HG02884 (cell line): ENCODE data around the gene FGF4.
"Not testable (repeated sequence)": the region's sequence is repeated elsewhere in the genome, so short reads cannot be mapped to it uniquely, and the experiment has no call there.

Experiments used
- ATAC-seq: cut with Tn5 transposase; IDR thresholded peaks from one replicate; pipeline ENCODE4 v1.9.1; 2021; ENCODE audit warnings: mild to moderate bottlenecking, moderate library complexity; ENCODE audit not compliant: unreplicated experiment

Gene FGF4

DNA sequence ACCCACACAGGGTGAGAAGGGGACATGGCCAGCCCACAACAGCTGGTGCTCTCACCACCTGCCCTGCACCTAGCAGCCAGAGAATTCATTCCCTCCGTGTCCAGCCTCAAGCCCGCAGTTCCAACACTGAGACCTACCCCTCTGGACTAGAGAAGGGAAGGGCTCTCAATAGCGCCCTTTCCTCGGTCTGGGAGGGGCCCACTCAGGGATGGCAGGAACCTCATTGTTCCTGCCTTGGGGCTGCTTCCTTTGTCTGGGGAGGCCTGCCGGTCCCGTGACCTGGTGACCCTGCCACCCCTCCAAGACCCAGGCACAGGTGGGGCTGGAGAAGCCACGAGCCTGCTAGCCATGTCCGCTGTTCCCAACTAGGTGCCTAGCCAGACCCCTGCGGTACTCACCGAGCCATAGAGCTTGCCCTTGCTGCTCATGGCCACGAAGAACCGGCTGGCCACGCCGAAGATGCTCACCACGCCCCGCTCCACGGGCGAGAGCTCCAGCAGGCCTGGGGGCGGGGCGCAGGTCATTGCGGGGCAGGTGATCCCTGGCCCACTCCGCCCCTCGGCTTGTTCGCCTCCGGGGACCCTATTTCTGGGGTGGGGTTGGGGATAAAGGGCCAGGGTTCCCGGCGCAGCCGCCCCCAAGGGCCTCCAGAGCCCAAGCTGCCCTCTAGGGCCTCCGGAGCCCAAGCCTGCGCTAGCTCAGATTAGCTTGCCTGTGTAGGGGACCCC, 1.4 kb downstream of the FGF4 start:
- ATAC-seq: no peak

DNA sequence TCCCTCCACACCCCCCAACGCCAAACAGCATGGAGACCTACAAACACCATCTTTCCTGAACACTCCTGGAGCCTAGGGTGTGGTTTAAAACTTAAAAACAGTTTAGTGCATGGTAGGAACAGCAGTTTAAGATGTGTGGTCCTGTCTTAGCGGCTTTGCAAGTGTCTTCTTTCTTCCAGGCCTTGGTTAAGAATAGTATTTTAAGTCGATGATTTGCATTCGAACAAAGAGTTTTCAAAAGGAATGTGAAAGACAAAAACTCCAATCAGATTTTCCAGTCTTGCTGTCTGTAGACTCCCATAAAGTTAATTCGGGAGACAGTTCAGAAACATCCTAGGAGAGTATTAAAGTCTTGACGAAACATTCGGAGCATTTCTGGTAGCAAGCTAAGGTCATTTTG, 3.7 kb downstream of the FGF4 start:
- no peak for ATAC-seq

DNA sequence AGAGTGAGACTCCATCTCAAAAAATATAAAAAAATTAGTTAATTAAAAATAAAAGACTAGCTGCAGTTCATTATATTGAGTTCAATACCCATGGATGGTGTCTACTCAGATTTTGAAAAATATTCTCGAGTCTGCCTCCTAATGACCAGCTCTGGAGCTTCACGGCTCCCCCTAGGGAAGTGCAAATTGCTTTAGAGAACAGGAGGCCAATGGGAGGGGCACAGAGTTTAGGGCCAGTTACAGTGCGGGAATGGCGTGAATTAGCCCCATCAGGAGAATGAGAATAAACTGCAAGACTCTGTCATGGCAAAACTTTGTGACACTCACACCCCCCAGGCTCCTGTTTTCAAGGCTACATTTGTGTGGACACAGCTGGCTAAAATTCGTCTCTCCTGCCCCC, 4.6 kb downstream of the FGF4 start:
- ATAC-seq: no peak

DNA sequence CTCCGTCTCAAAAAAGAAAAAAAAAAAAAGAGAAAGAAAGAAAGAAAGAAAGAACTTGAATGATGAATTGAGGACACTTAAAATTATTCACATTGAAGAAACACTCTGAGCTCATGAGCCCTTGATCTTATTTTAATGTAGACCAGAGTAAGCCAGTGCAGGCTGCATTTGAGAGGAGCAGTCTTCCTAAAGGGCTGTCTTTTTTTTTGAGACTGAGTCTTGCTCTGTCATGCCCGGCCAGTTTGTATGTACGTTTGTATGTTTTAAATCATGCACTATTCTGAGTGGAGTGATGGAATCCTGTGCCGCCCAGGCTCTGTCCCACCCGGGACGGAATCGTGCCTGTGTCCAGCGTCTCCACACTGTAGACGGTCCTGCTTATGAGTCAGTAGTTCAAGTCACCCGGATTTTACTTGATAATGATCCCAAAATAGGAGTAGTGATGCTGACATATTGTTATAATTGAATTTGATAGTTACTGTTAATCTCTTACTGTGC, 9.6 kb downstream of the FGF4 start:
- no peak for ATAC-seq

DNA sequence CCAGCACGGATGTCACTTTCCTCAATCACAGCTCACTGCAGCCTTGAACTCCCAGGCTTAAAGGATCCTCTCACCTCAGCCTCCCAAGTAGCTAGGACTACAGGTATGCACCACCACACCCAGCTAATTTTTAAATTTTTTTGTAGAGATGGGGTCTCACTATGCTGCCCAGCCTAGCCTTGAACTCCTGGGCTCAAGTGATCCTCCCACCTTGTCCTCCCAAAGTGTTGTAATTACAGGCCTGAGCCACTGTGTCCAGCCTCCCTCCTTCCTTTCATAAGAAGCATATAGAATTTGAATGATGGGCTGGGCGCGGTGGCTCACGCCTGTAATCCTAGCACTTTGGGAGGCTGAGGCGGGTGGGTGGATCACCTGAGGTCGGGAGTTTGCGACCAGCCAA, 10.2 kb downstream of the FGF4 start:
- not testable (repeated sequence) for ATAC-seq

DNA sequence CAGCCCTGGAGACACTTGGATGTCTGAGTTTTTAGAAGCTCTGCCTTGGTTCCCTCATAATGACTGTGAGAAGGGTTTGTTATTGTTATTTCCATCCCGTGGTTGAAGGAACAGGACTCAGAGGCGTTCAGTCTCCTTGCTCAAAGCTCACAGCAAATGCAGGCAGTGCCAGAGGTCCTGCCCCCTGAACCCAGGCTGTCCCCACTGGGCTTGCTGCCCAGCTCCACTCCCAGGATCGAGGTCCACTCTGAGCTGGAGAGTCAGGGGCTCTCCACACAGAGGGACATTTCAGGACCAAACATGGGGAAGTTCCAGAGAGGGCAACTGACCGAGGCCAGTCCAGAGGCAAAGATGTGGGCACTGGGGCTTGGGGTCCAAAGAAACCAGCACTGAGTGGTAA, 14.8 kb downstream of the FGF4 start:
- no peak for ATAC-seq

DNA sequence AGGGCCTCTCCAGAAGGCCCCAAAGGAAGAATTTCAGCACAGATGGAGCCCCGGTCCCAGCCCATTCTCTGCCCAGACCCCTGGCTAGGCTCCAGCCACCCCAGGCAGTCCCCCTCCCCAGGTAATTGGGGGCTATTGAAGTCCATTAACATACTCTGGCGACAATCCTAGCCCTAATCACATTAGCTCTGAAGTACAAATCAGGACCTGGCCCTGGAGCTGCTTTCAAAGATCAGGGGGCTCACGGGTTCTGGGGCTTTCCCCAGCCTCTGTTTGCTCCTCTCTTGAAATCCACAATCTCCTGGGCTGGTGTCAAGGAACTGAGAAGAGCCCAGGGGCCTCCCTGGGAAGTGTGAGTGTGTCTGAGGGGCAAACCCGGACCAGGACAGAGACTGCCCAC, 22.3 kb downstream of the FGF4 start:
- no peak for ATAC-seq

DNA sequence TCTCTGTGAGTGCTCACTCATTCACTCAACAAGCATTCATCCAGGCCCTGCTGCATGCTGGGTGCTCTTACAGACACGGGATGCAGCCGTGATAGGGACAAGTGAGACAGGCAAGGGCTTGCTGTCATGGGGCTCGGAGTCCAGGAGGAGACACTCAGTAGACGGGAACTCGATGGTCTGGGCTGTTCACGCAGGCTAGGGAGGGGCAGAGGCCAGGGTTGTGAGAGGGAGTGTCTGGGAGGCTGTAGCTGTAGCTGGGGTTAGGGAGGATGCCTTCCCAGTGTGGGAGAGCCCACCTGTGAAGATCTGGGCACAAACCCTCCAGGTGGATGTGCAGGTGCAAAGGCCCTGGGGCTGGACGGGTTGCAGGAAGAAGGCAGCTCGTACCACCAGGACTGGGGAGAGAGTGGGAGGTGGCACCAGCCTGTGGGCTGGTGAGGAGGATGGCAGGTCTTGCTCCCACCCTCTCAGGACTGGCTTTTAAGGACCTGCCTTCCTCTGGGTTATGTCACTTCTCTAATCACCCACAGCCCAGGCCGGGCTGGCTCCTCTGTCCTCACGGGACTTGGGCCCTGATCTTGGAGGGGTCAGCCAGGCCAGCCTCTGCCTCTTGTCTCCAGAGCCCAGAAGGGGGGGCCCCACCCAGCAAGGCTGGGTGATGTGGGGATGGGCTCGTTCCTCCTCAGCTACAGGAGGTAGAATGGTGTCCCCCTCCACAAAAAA, 24.1 kb downstream of the FGF4 start:
- no peak for ATAC-seq

DNA sequence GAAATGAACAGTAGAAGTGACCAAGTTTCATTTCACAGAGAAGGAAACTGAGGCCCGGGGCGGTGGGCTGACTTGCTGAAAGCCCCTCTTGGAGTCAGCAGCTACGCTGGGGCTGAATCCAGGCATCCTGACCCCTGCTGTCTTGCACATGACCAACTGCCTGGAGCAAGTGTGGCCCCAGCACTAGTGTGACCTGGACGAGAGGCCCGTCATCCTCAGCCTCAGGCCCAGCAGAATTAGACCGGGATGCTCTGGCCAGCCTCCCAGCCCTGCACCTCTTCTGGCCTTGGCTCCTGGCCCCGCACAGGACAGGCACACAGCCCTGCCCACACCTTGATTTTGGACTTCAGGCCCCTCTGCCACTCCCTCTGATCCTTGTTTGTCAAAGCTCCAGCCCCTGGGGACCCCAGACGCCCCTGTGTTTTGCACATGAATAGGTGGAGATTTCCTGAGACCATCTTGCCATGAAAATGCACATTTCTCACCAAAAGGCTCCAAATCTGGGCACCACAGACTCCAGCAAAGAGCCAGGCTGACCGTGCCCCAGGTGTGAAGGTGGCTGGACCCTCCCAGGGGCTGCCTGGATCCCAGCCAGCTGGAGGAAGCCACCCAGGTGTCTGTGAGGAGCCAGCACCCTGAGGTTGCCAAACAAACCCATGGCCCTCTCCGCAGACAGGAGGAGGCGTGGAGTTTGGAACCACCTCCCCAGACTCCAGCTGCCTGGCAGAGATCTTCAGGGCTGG, 24.9 kb downstream of the FGF4 start:
- ATAC-seq: no peak

DNA sequence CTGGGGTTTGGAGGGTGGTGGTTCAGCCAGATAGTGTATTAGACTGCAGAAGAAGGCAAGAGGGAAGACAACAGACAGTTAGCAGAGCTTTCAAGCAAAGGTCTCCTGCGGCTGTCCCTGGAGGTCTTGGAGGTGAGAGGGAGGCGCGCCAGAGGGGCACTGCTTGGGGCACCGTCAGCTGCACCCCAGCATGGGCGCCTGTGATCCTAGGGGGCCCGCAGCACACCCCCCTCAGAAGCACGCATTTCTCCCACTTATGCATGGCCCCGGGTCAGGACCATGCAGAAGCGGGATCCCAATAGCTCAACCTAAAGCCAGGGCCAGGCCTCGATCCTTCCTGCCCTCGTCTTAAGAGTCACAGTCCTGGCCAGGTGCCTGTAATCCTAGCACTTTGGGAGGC, 26.5 kb downstream of the FGF4 start:
- no peak for ATAC-seq

DNA sequence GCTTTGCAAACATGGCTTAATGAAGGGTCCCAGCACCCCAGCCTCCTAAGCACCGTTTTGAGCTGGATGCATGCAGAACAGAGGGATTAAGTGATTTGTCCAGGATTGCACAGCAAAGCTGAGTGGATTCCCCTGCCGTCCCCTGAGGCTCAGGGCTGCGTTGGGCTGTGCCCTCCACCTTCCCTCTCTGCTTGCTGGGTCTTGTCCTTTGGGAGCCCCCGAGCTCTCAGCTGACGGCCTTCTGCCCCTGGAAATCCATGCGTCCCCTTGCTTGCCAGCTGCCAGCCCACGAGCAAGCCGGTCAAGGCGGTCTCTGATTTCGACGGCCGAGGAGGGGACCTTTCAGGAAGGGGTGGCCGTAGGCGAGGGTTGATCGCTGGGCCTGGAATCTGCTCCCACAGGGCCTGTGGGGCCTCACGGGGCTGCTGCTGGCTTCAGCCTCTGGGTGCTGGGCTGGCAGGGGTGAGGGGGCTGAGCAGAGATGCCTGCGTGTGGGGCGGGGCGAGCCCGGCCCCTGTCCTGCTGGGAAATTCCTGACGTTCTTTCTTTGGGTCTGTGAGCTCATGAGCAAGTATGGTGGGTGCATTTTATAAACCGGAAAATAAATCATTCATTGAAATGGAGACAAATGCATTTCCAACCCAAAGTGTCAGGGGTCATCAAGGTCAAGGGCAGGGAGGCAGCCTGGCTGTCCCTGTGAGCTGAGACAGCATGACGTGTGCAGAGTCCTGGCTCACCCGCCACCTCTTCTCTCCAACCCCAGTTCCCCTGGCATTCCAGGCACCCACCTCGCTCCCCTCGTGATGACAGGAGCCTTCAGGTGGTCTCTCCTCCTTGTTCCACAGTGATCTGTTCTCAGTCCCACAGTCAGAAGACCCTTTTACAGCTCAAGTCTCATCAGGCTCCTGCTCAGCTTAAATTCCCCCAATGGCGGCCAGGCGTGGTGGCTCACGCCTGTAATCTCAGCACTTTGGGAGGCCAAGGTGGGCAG, 28.1 kb downstream of the FGF4 start:
- ATAC-seq: no peak

DNA sequence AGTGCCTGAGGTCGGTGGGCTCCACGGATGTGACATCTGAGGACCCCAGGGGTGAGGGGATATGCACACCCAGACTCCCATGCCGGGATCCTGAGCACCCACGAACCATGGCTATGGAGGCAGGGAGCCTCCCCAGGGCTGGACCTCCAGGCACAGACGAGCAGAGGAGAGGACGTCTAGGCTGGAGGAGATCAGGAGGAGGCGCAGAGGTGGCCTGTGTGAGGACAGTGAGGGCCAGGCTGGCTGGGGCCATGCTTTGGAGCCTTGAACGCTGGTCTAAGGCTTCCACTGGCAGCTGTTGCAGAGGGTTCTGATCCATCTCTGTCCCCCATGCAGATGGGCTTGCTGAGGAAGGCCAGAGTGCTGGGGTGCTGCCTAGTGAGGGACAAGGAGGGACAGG, 29.0 kb downstream of the FGF4 start:
- ATAC-seq: no peak

DNA sequence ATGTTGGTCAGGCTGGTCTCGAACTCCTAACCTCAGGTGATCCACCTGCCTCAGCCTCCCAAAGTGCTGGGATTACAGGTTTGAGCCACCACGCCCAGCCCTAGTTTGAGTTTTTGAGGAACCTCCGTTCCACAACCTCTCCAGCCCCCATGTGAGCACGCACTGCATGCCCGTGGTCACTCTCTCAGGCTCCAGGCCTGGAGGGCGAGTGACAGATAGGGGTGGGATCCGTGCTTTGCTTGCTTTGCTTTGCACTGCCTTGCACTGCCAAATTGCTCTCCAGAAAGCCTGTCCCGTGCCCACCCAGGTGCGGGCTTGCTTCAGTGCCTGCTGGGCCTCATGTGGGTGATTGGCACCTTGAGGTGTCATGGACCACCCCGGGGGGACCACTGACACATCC, 29.9 kb downstream of the FGF4 start:
- ATAC-seq: no peak

DNA sequence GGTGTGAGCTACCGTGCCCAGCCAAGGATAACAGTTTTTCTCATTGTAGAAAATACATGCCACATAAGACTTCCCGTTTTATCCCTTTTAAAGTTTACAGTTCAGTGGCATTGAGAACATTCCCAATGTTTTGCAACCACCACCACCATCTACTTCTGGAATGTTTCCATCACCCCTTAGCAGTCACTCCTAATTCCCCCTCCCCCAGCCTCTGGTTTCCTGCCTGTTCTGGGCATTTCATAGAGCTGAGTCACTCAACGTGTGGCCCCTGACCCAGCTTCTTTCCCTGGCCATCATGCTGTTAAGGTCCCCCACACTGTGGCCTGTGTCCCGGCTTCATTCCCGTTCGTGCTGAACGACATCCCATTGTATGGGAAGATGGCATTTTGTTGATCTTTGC, 30.7 kb downstream of the FGF4 start:
- ATAC-seq: no peak

DNA sequence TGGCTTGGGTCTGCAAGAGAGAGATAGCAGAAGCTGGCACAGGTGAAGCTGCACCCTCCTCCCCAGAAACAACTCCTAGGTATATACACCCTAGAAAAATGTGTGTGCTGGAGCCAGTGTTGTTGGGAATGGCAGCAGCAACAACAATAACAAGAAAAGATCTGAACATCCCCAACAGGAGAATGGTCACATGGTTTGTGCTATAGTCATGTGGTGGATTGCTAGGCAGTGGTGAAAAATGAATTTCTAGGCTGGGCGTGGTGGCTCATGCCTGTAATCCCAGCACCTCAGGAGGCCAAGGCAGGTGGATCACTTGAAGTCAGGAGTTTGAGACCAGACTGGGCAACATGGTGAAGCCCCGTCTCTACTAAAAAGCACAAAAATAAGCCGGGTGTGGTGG, 40.3 kb downstream of the FGF4 start:
- ATAC-seq: no peak

DNA sequence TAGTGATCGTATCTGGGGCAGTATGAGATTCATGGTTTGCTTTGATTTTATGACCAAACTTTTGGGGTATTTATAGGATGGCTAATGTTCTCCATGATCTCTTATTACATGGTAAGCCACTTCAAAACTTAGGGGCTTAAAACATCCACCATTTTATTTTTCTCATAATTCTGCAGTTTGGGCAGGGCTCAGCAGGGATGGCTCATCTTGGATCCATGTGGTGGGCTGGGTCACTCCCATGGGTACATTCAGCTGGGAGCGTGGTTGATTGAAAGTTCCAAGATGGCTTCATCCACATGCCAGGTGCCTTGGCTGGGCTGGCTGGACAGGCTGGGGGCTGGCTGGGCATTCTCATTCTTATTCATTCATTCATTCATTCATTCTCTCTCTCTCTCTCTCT, 40.8 kb downstream of the FGF4 start:
- no peak for ATAC-seq

DNA sequence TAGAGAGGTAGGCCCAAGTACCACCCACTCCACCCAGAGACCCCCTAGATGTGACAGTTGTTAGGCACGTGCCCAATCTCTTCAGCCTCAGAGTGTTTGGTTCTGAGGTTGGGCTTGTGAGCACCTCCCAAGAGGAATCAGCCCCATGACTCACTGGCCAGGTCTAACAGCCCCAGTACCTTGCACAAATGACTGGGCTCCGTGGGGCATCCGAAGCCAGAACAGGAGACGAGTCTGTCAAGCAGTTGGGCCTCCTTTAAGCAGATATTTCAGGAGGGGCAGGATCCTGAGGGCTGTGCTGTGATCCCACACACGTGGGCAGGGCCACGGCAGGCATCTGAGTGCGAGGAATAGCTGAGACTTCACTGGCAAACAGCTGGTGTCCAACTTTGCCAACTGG, 42.2 kb downstream of the FGF4 start:
- ATAC-seq: no peak

DNA sequence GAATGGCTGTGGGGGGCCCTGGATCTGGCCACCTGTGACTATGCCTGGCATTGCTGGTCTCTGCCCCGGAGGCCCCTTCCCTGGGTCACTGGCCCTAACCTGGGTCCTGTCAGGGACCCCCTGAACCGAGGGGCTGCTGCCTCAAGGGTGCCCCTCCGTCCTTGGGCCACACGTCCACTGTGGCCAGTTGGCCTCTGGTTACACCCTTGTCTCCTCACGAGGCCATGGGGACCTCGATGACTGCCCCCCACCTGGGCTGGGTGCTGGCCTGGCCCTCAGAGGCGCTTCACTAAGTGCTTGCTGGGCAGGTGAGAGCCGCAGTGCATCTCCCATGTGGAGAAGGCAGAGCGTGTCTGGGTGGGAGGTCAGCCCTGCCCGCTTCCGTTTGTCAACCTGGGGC, 44.0 kb downstream of the FGF4 start:
- no peak for ATAC-seq

DNA sequence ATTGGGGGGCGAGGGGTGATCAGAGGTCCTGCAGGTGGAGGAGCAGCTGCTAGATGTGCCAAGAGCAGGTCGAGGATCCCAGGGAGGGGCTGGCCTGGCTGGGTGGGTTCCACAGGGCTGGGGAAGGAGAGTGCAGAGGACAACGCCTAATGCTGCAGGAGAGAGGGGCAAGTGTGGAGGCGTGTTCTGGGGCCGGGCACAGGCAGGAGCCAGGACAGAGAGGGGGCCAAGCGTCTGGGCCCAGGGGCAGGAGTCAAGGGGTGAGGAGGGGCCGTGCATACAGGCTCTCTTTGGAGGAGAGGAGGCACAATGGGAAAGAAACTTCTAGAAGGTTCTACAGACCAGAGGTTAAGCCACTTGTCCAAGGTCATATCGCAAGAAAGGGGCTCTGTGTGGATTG, 44.6 kb downstream of the FGF4 start:
- no peak for ATAC-seq

DNA sequence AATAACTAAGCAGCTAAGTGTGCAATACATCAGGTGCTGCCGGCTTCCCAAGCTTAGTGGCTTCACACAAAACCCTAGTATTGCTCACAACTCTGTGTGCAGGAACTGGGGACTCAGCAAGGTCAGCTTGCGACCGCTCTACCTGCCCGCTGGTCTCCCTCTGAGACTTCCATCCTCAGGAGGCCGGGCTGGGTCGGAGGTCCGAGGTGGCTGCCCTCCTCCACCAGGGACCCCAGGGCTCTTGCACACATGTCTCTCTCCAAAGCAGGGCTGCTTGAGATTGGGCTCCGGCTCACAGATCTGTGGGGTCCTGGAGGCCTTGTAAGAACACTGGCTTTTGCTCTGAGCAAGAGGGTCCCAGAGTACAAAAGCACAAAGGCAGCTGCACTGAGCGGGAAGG, 45.9 kb downstream of the FGF4 start:
- no peak for ATAC-seq

DNA sequence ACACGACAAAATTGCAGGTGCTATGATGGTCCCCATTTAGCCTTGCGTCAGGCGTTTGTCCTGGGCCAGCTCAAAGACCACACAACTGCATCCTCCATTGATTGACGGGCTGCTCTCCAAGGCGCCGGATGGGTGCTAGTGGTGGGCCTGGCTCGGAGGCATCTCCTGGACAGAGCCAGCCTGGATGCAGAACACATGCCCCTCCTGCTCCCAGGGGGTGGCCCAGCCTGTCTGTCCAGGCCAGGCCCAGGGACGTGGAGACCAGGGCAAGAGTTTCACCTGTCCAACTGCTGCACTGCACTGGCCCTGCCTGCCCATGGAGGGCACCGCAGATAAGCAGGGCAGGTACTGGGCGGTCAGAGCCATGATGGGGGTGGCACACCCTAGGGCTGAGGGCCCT, 47.9 kb downstream of the FGF4 start:
- no peak for ATAC-seq
